Pancreas (tissue), 10 donors: ENCODE results near the gene SGMS1. TPM values are rescaled to one million over a fixed set of nuclear protein-coding genes. Genes with fewer than 3 reads are reported as not detected.

Experiments
- ATAC-seq, 4 donors: fragments of 200-7000 bp; cut with Tn5 transposase; one replicate each; pipeline versions ENCODE4 v1.8.0 to v1.9.1; 2020; ENCODE audit warnings: mild to moderate bottlenecking in 4 of 4, moderate library complexity in 4 of 4
- DNase-seq, 6 donors: peaks; one replicate each; pipeline ENCODE4 v3.0.0-alpha.2; 2020
- FAIRE-seq: peaks from 2 replicates; lab custom pipeline; 2012; peaks lifted over from hg19 to GRCh38; lab: Jason Lieb, UNC
- H3K27ac ChIP-seq, 4 donors: fragments of 200-600 bp; sonication (generic); 1 replicate in 3 of 4; 2 replicates in 1 of 4; pipeline versions ENCODE4 v1.5.0 to v1.8.0; 2020
- H3K27me3 ChIP-seq, 4 donors: fragments of 200-600 bp; one replicate each; pipeline ENCODE4 v1.8.0; 2021
- H3K36me3 ChIP-seq, 3 donors: fragments of 200-600 bp; sonication (generic) in 1 of 3; one replicate each; pipeline versions ENCODE4 v1.5.0 to v1.8.0; 2020 to 2021
- H3K4me1 ChIP-seq, 3 donors: fragments of 200-600 bp; one replicate each; pipeline ENCODE4 v1.8.0; 2021
- H3K4me3 ChIP-seq, 4 donors: fragments of 200-600 bp; sonication (generic) in 2 of 4; one replicate each; pipeline versions ENCODE4 v1.5.0 to v1.8.0; 2020 to 2021
- H3K9me3 ChIP-seq, 4 donors: fragments of 200-600 bp; one replicate each; pipeline ENCODE4 v1.8.0; 2021
- WGBS, 2 donors: extraction: QIAGEN DNeasy Blood & Tissue Kit; methylation state at CpG; one replicate each; pipeline ENCODE4 v1.1.7; 2013; 5-methylcytosine and 5-hydroxymethylcytosine counted together
- intact Hi-C, 3 donors: fragments of 100-400 bp; cut with DNase I; formaldehyde crosslinking; loops; one replicate each; pipeline versions ENCODE4 v1.11.1 to v1.14.2; 2022
- polyA plus RNA-seq, 2 donors: library from polyadenylated mRNA; stranded (reverse); fragments of 200-250 nt; gene quantifications; one replicate each; pipeline ENCODE4 v1.2.3, GENCODE V29; 2013
- total RNA-seq, 6 donors: library from RNA; stranded (reverse); fragmentation: NEBNext Ultra II Directional in 4 of 6; extraction: Animal tissue kit (Norgen Biotek cat#: 25700) in 4 of 6; gene quantifications; one replicate each; pipeline versions ENCODE4 v1.2.1 to v1.2.4, GENCODE V29; 2021 to 2023
- TF ChIP-seq, protein P1 (sequence below), 4 donors: fragments of 200-600 bp; sonication (generic) in 3 of 4; IDR thresholded peaks; one replicate each; pipeline versions ENCODE4 v1.5.0 to v1.8.0; 2021; ENCODE audit warnings: antibody characterized with exemption in 4 of 4
- donor health status: healthy with polysubstance abuse.
- donor health status: DM: no; HTN: no; CAD: no; lungs with moderate emphysema.
- donor health status: DM: no; HTN: no; CAD: no.
- donor health status: control.
- donor health status: control.
- donor health status: Bipolar disorder and iron deficiency.
- donor health status: DM: yes; HTN: yes; CAD: no.
- donor health status: DM: no; HTN: no; CAD: no.
- donor health status: DM: no; HTN: no; CAD: no.
- donor health status: DM: yes; HTN: yes; CAD: no.

Gene SGMS1
- total and polyA plus RNA-seq, 8 donors = 4.8 to 21.6 (median 13.2) TPM

DNA sequence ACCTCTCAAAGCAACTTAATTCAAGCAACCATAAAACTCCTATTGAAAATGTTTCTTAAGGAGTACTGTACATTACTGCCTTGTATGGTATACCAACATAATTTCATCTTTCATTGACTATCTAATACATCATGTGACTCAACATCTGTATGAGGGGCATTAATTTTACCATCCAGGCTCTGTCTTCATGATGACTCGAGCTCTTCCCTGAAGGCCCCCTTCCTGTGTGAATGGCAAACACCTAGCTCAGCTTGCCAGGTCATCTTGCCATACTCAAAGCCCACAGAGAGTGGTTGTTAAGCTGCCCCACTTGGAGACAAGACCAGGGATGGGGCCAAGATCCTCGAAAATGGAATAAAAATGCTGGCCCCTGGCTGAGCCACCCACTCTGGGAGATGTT lies 82.4 kb downstream of the SGMS1 start:
- no peaks in the 10 kb centered on the region for H3K36me3 ChIP-seq
- H3K4me1 ChIP-seq = peaks cover 0 to 15% (median 6%) of the 10 kb centered on the region in 3 donors
- ATAC-seq = no peak
- H3K27me3 ChIP-seq = no peaks in the 10 kb centered on the region
- no peak overlapping the region for H3K4me3 ChIP-seq
- no peak overlapping the region for H3K27ac ChIP-seq
- FAIRE-seq = no peak
- WGBS, 2 donors = 69 to 96% methylated on average over 2 of the region's 2 CpGs
- DNase-seq = no peak
- H3K9me3 ChIP-seq = no peaks in the 10 kb centered on the region
- intact Hi-C loops = no loop called here
- TF ChIP-seq, protein P1, sequence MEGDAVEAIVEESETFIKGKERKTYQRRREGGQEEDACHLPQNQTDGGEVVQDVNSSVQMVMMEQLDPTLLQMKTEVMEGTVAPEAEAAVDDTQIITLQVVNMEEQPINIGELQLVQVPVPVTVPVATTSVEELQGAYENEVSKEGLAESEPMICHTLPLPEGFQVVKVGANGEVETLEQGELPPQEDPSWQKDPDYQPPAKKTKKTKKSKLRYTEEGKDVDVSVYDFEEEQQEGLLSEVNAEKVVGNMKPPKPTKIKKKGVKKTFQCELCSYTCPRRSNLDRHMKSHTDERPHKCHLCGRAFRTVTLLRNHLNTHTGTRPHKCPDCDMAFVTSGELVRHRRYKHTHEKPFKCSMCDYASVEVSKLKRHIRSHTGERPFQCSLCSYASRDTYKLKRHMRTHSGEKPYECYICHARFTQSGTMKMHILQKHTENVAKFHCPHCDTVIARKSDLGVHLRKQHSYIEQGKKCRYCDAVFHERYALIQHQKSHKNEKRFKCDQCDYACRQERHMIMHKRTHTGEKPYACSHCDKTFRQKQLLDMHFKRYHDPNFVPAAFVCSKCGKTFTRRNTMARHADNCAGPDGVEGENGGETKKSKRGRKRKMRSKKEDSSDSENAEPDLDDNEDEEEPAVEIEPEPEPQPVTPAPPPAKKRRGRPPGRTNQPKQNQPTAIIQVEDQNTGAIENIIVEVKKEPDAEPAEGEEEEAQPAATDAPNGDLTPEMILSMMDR (IDR thresholded peaks at IDR 0.05) = no peak

DNA sequence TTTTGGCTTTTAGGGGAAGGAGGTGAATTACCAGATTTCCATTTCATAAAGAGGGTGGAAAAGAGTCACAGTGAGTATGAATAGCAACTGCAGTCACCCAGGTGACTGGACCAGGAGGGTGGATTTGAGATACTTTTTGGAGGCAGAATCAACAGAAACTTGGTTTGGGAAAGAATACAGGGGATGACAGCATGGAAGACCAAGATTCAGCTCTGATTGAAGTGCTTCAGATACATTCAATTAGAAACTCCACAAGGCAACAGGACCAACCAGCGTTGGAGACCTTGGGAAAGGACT lies 83.0 kb downstream of the SGMS1 start:
- FAIRE-seq (no peak), DNase-seq (no peak), ATAC-seq (no peak)
- TF ChIP-seq, protein P1 (IDR thresholded peaks at IDR 0.05) = no peak
- WGBS, 2 donors = 93 to 100% methylated on average over 1 of the region's 1 CpG
- intact Hi-C loops = no loop called here
- no peaks in the 10 kb centered on the region for H3K27me3 ChIP-seq
- no peak overlapping the region for H3K4me3 ChIP-seq
- H3K27ac ChIP-seq = no peak overlapping the region
- H3K9me3 ChIP-seq = no peaks in the 10 kb centered on the region
- H3K4me1 ChIP-seq = peaks cover 0 to 15% (median 5%) of the 10 kb centered on the region in 3 donors
- no peaks in the 10 kb centered on the region for H3K36me3 ChIP-seq

DNA sequence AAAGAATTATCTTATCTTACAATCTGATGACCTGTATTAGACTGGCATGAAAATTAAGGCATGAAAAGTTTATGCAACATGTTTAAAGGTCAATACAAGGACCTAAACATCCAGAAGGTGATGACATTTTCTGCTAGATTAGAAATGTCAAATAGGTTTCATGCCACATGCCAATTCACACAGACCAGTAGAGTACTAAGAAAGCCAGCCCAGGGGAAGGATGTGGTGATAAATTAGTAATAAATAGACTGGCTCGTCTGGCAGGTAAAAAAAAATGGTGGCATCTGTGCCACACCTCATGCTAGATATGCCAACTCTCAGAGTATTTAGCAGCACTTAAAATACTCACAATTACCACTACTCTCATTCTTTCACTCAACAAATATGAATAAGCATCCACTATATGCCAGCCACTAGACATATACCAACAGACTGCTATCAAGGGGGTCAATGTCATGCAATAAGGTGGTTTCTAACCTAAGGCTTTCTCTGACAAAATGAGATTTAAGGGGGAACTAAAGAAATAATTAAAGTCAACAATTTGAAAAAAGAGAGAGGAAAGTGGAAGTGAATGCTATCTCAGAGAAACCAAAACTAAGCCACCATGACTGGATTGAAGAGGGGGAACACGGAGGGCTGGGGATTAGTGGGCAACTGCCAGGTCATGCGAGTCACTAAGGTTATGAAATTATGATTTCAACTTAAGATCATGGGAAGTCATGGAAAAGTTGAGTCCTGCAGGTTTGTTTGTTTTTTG lies 83.5 kb downstream of the SGMS1 start:
- Histone ChIP-seq H3K27me3 (no peaks in the 10 kb centered on the region), H3K36me3 (no peaks in the 10 kb centered on the region), H3K4me1 (peaks cover 0 to 15% (median 2%) of the 10 kb centered on the region in 3 donors), H3K9me3 (no peaks in the 10 kb centered on the region), H3K4me3 (no peak overlapping the region), H3K27ac (no peak overlapping the region)
- intact Hi-C loops = no loop called here
- TF ChIP-seq, protein P1 (IDR thresholded peaks at IDR 0.05) = no peak
- peak in 1 of 4 donors; percentile 35 for ATAC-seq
- WGBS, 2 donors = 71 to 75% methylated on average over 3 of the region's 3 CpGs
- FAIRE-seq = no peak
- DNase-seq = no peak

DNA sequence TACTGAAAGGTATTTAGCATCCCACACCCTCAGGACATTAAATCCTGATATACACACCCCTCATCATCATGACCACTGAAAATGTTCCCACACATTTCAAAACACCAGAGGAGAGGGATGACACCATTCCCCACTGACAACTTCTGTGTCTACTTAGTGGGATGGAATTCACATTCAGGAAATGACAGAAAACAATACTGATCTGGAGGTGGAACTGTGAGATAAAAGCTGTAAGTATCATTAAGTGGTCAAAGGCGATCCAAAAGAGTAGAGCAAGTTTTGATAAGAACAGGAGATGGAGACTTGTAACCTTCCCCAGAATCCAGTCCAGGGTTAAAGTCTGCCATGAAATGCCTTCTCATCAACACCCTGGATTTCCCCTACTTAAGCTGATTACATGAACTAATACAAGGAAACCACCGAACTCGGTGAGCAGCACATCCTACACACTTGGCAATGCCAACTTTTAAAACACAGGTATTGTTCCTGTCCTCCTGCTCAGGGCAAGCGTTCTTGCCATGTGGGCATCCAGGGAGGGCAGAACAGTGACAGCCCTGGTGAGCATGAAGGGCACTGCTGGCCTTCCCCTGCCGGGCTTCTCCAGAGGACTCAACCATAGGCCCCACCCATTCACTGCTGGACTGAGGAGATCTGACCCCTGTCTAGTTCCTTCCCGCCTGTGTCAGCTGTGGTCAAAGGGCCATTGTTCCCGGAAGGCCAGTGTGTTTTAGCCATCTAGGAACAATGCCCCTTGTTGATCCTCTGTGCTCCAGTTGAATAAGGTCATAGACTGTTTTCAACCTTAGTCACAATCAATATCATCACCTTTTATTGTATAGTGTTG lies 85.0 kb downstream of the SGMS1 start:
- Histone ChIP-seq H3K4me3 (no peak overlapping the region), H3K36me3 (no peaks in the 10 kb centered on the region), H3K27me3 (no peaks in the 10 kb centered on the region), H3K4me1 (peaks cover 0 to 15% (median 2%) of the 10 kb centered on the region in 3 donors), H3K27ac (peak overlapping the region in 1 of 4 donors; percentile 50), H3K9me3 (no peaks in the 10 kb centered on the region)
- FAIRE-seq (no peak), DNase-seq (peak in 1 of 6 donors; percentile 19), ATAC-seq (peak; percentile 31 to 79 (median 72))
- TF ChIP-seq, protein P1 (IDR thresholded peaks at IDR 0.05) = no peak
- WGBS, 2 donors = 47 to 49% methylated on average over 7 of the region's 7 CpGs
- intact Hi-C loops = no loop called here
